Subcutaneous abdominal adipose tissue (tissue), 5 donors: ENCODE results near the gene MAP1LC3A.

Source experiments
- H3K27ac ChIP-seq: one replicate; pipeline ENCODE4 v1.7.0; 2013; ENCODE audit warnings: low read depth, mild to moderate bottlenecking, inconsistent platforms, low read length, moderate library complexity
- H3K27me3 ChIP-seq, 5 donors: one replicate each; pipeline ENCODE4 v1.7.0; 2013; ENCODE audit warnings: low read length in 5 of 5, inconsistent platforms in 1 of 5; ENCODE audit not compliant: control insufficient read depth in 5 of 5, insufficient read depth in 4 of 5
- H3K36me3 ChIP-seq, 5 donors: one replicate each; pipeline ENCODE4 v1.7.0; 2013; ENCODE audit warnings: low read length in 5 of 5; ENCODE audit not compliant: control insufficient read depth in 5 of 5, insufficient read depth in 5 of 5
- H3K4me1 ChIP-seq, 5 donors: one replicate each; pipeline ENCODE4 v1.7.0; 2013; ENCODE audit warnings: low read length in 5 of 5, mild to moderate bottlenecking in 3 of 5, moderate library complexity in 1 of 5; ENCODE audit not compliant: control insufficient read depth in 5 of 5, insufficient read depth in 5 of 5
- H3K4me3 ChIP-seq, 5 donors: one replicate each; pipeline ENCODE4 v1.7.0; 2013; ENCODE audit warnings: low read length in 5 of 5, low read depth in 1 of 5
- H3K9ac ChIP-seq, 5 donors: one replicate each; pipeline ENCODE4 v1.7.0; 2013; ENCODE audit warnings: low read length in 5 of 5, mild to moderate bottlenecking in 4 of 5, moderate library complexity in 3 of 5
- H3K9me3 ChIP-seq, 5 donors: one replicate each; pipeline ENCODE4 v1.7.0; 2013; ENCODE audit warnings: low read length in 5 of 5; ENCODE audit not compliant: control insufficient read depth in 5 of 5
- donor health status: healthy.
- donor health status: healthy.
- donor health status: healthy.
- donor health status: healthy.
- donor health status: healthy.

Gene MAP1LC3A

DNA sequence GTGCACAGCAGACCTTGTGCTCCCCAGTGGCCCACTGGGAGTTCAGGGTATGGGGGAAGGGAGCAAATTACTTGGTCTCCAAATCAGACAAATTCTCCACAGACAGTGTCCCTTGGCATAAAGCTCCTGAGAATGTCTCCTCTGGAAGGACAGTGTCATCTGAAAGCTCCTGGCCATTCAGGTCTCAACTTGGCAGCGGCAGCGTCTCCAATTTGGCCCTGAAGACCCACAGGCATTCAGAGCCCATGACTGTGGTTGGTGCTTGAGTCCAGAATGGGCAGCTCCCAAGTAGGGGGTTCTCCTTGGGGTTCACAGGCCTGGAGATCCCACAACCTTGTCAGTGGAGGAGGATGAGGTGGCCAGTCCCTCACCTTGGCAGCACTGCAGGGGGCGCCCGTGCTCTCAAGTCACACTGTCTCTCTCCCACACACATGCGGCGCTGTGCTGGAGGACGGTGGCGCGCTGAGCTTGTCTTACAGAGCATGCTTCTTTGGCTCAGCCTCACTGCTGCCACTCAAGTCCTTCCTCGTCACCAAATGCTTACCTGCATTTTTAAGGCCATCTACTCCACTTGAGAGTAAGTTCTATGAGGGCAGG lies 21.6 kb upstream of the MAP1LC3A start:
- Histone ChIP-seq H3K9me3 (no peaks in the 10 kb centered on the region), H3K9ac (no peak overlapping the region), H3K4me1 (peaks cover 0 to 13% (median 0%) of the 10 kb centered on the region in 5 donors), H3K27me3 (no peaks in the 10 kb centered on the region), H3K27ac (no peak overlapping the region), H3K36me3 (peaks cover 0 to 91% (median 75%) of the 10 kb centered on the region in 5 donors), H3K4me3 (no peak overlapping the region)

DNA sequence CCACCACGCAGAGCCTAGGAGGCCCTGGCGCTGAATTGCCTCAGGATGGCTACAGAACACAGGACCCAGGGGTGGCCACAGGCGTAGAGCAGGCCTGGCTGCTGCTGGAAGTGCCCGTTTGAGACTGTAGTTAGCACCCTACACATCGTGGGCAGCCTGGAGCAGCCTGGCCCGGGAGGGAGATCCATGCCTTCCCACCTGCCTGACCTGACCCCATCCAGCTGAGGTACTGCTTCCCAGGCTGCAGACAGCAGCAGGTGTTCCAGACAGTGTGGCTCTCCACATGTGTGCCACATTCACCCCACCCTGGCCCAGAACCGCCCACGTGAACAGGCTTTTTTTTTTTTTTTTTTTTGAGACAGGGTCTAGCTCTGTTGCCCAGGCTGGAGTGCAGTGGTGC lies 20.9 kb upstream of the MAP1LC3A start:
- Histone ChIP-seq H3K9me3 (no peaks in the 10 kb centered on the region), H3K4me1 (peaks cover 0 to 13% (median 0%) of the 10 kb centered on the region in 5 donors), H3K36me3 (peaks cover 0 to 91% (median 71%) of the 10 kb centered on the region in 5 donors), H3K27ac (no peak overlapping the region), H3K9ac (no peak overlapping the region), H3K27me3 (no peaks in the 10 kb centered on the region), H3K4me3 (no peak overlapping the region)

DNA sequence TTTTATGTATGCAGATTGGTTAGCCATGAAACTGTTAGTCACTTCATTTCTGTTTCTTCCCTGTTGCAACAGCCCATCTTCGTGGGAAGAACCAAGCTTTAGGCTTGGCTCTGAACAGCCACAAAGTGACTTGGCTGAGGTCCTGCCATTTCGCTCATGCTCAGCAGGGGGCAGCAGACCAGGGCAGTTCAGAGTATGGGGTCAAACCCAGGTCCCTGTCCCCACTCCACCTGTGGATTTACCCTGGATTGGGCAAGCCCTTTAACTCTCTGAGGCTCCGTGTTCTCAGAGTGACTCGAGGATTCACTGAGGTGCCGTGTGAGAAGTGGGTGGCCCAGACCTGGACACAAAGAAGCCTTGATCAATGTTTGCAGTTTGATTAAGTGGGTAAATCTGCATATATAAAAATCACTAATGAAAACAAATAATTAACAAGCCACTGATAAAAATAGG lies 19.8 kb upstream of the MAP1LC3A start:
- H3K9ac ChIP-seq = no peak overlapping the region
- H3K27ac ChIP-seq = no peak overlapping the region
- H3K27me3 ChIP-seq = no peaks in the 10 kb centered on the region
- peaks cover 0 to 82% (median 65%) of the 10 kb centered on the region in 5 donors for H3K36me3 ChIP-seq
- no peak overlapping the region for H3K4me3 ChIP-seq
- H3K4me1 ChIP-seq = peaks cover 0 to 13% (median 0%) of the 10 kb centered on the region in 5 donors
- no peaks in the 10 kb centered on the region for H3K9me3 ChIP-seq

DNA sequence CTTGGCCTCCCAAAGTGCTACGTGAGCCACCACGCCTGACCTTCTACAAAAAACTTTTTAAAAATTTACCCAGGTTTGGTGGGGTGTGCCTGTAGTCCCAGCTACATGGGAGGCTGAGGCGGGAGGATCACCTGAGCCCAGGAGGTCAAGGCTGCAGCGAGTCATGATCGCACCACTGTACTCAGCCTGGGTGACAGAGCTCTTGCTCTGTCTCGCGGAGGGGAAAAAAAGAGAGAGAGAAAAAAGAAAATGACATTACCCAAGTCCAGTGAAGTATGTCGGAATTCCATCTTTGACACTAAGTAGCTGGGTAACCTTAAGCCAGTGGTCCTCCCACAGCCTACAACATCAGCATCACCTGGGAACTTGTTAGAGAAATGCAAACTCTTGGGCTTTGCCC lies 18.8 kb upstream of the MAP1LC3A start:
- Histone ChIP-seq H3K4me3 (no peak overlapping the region), H3K9ac (no peak overlapping the region), H3K27ac (no peak overlapping the region), H3K36me3 (peaks cover 0 to 71% (median 56%) of the 10 kb centered on the region in 5 donors), H3K4me1 (peaks cover 0 to 14% (median 5%) of the 10 kb centered on the region in 5 donors), H3K27me3 (no peaks in the 10 kb centered on the region), H3K9me3 (no peaks in the 10 kb centered on the region)

DNA sequence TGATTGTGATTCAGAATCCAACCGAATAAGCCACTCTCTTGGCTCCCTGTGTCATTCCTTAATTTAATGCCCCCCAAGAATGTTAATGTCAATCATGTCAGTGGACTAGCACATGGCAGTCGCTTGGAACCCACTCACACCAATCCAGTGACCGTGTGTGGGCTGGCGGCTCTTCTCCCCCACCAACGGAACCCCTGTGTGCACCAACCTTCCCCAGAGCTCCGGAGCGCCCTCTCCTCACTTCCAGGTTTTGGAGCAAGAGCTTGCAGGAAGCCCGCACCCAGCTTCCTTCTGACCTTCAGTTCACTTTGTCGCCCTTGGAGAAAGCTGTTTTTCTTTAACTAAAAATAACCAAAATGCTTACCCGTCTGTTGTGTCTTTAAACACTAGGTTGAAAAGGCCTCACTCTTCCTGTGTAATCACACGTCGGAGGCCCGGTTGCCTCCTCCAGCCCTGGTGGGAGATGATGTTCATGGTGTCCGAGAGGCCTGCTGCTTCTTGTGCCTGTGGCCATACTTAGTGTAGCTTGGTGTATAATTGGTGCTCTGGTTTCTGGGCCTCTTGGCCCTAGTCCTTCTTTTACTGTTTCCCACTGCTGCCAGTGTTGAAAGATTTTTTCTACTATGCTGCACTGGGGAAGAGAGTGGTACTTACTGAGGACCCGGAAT lies 17.8 kb upstream of the MAP1LC3A start:
- H3K9me3 ChIP-seq = no peaks in the 10 kb centered on the region
- no peak overlapping the region for H3K27ac ChIP-seq
- H3K4me1 ChIP-seq = peaks cover 0 to 14% (median 5%) of the 10 kb centered on the region in 5 donors
- H3K9ac ChIP-seq = no peak overlapping the region
- no peaks in the 10 kb centered on the region for H3K27me3 ChIP-seq
- H3K36me3 ChIP-seq = peaks cover 0 to 61% (median 46%) of the 10 kb centered on the region in 5 donors
- H3K4me3 ChIP-seq = no peak overlapping the region

DNA sequence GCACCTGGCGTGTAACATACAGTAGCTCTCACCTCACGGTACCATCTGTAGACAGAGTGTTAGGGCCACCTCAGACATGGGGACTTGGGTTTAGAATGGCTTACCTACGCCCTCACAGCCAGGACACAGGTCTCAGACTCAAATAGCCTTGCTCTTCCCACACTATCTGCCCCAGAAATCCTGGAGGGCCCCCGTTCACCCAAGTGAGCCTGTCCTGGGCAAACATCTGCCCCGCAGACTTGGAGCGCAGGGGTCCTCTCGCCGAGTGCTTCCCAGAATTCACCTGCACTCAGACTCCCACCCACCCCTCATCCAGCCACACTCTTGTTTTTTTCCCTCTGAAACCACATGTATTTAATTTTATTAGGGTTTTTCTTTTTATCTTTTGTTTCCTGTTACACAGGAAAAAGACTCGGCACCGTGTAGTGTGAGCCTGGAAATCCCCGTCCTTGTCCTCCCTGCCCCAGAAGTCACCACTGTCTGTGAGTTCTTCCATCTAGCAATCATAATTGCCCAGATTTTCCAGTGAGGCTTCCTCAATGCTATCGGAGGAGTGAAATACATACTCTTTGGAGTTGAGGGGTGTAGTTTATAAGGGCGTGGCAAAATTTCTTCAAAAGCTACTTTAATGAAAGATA lies 17.1 kb upstream of the MAP1LC3A start:
- peaks cover 0 to 55% (median 40%) of the 10 kb centered on the region in 5 donors for H3K36me3 ChIP-seq
- H3K4me3 ChIP-seq = no peak overlapping the region
- H3K9me3 ChIP-seq = no peaks in the 10 kb centered on the region
- no peak overlapping the region for H3K27ac ChIP-seq
- H3K27me3 ChIP-seq = no peaks in the 10 kb centered on the region
- H3K9ac ChIP-seq = no peak overlapping the region
- peaks cover 0 to 14% (median 5%) of the 10 kb centered on the region in 5 donors for H3K4me1 ChIP-seq

DNA sequence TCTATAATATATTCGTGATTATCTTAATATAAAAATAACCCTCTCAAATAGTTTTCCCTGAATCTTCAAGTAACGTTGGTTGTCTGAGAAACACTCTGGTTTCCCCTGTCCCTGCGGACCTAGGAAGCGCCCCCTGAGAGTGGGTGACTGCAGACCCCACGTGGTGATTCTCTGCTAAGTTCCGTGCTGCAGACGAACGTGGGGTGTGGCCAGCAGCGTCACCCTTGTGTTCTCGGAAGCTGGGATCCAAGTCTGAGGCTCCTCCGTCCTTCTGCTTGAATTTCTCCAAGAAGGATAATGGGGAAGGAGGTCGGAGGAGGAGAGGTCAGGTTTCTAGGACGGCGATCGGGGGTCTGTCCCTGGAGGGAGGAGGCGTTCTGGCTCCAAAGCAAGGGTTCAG lies 16.6 kb upstream of the MAP1LC3A start:
- no peak overlapping the region for H3K4me3 ChIP-seq
- H3K27ac ChIP-seq = no peak overlapping the region
- H3K36me3 ChIP-seq = peaks cover 0 to 51% (median 37%) of the 10 kb centered on the region in 5 donors
- H3K9me3 ChIP-seq = no peaks in the 10 kb centered on the region
- H3K9ac ChIP-seq = no peak overlapping the region
- no peaks in the 10 kb centered on the region for H3K27me3 ChIP-seq
- H3K4me1 ChIP-seq = peaks cover 0 to 14% (median 5%) of the 10 kb centered on the region in 5 donors

DNA sequence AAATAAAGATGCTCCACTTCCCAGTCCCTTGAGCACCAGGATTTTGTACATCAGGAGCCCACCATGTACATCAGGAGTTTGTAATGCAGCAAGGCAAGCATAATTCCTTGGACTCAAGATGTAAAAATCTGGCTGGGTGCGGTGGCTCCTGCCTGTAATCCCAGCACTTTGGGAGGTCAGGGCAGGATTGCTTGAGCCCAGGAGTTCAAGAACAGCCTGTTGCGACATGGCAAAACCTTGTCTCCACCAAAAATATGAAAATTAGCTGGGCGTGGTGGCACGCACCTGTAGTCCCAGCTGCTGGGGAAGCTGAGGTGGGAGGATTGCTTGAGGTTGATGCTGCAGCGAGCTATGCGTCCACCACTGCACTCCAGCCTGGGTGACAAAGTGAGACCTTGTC lies 16.1 kb upstream of the MAP1LC3A start:
- peaks cover 0 to 46% (median 32%) of the 10 kb centered on the region in 5 donors for H3K36me3 ChIP-seq
- H3K9ac ChIP-seq = no peak overlapping the region
- H3K4me1 ChIP-seq = peaks cover 0 to 14% (median 5%) of the 10 kb centered on the region in 5 donors
- no peak overlapping the region for H3K4me3 ChIP-seq
- H3K27me3 ChIP-seq = no peaks in the 10 kb centered on the region
- no peaks in the 10 kb centered on the region for H3K9me3 ChIP-seq
- no peak overlapping the region for H3K27ac ChIP-seq

DNA sequence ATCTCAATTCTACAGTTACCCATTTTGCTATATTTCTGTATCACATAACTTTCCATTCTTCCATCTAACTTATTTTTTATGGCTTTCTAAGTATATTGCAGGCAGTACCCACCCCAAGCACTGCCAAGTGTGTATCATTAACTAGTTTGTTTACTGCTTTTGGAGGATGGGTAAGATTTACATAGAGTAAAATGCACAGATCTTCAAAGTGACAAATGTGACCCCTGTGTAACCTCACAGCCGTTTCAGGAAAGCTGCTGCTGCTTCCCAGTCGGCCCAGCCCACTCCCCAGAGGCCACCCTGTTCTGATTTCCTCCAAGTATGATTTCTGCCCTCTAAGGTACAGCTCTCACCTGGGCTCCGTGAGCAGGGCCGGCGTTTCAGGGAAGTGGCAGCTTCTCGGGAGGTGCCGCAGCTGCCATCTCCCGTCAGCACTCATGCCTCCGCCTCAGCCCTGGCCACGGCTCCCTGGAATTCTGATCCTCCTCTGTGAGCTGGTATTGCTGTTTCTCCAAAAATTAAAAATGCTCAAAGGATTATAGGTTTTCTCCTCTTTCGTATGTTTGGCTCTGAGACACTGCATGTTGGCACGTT lies 15.0 kb upstream of the MAP1LC3A start:
- no peaks in the 10 kb centered on the region for H3K27me3 ChIP-seq
- no peak overlapping the region for H3K4me3 ChIP-seq
- H3K27ac ChIP-seq = no peak overlapping the region
- peaks cover 0 to 40% (median 28%) of the 10 kb centered on the region in 5 donors for H3K36me3 ChIP-seq
- no peak overlapping the region for H3K9ac ChIP-seq
- peaks cover 0 to 14% (median 5%) of the 10 kb centered on the region in 5 donors for H3K4me1 ChIP-seq
- H3K9me3 ChIP-seq = no peaks in the 10 kb centered on the region
